OCI-LY7 (cell line): Measurements from ENCODE around the gene ADH1B. TPM values are rescaled to one million over a fixed set of nuclear protein-coding genes. Genes with fewer than 3 reads are reported as not detected.
"Not testable (repeated sequence)": the region's sequence is repeated elsewhere in the genome, so short reads cannot be mapped to it uniquely, and the experiment has no call there.

Source experiments
- Bru-seq: library from RNA; stranded (reverse); fragments of 400-500 nt; gene quantifications from one replicate; lab custom pipeline; 2021; lab: Mats Ljungman, UMichigan
- BruChase-seq, 2 experiments: library from RNA; stranded (reverse); fragments of 400-500 nt; gene quantifications; one replicate each; lab custom pipeline; 2021; lab: Mats Ljungman, UMichigan
- BruUV-seq: library from RNA; stranded (reverse); fragments of 400-500 nt; replicated peaks from 2 replicates; lab custom pipeline; 2021; lab: Mats Ljungman, UMichigan
- CTCF ChIA-PET: fragments of 300-600 bp; sonication (Branson Sonifier 250); formaldehyde crosslinking; loops from one replicate; lab custom pipeline; 2022; ENCODE audit warnings: antibody characterized with exemption; ENCODE audit not compliant: unreplicated experiment; lab: Charles Lee
- POLR2A ChIA-PET: fragments of 300-600 bp; sonication (Branson Sonifier 250); formaldehyde crosslinking; loops from one replicate; lab custom pipeline; 2022; ENCODE audit warnings: antibody characterized with exemption; lab: Charles Lee
- DNase-seq: peaks from one replicate; pipeline ENCODE4 v3.0.0-alpha.2; 2015; ENCODE audit warnings: low spot score
- H2AFZ ChIP-seq: fragments of 200-600 bp; sonication (generic), shearing (Covaris generic); 2 replicates; pipeline ENCODE4 v1.6.1; 2014; ENCODE audit warnings: mild to moderate bottlenecking, antibody characterized with exemption, low read length, moderate library complexity
- H3K27ac ChIP-seq: fragments of 200-600 bp; sonication (generic); 2 replicates; pipeline ENCODE4 v1.5.1; 2014; ENCODE audit warnings: mixed run types, low read depth, mild to moderate bottlenecking, moderate library complexity, low read length, inconsistent platforms; ENCODE audit not compliant: poor library complexity, severe bottlenecking
- H3K36me3 ChIP-seq: fragments of 200-600 bp; sonication (generic); 2 replicates; pipeline ENCODE4 v1.6.1; 2014; ENCODE audit warnings: mild to moderate bottlenecking, antibody characterized with exemption, low read length, moderate library complexity, mixed read lengths; ENCODE audit not compliant: insufficient read depth
- H3K4me1 ChIP-seq: fragments of 200-600 bp; sonication (generic); 2 replicates; pipeline ENCODE4 v1.5.1; 2014; ENCODE audit warnings: mild to moderate bottlenecking, low read length; ENCODE audit not compliant: insufficient read depth, poor library complexity, severe bottlenecking
- H3K4me2 ChIP-seq: fragments of 200-600 bp; sonication (generic); 2 replicates; pipeline ENCODE4 v1.6.1; 2014; ENCODE audit warnings: mild to moderate bottlenecking, low read length
- H3K4me3 ChIP-seq: fragments of 200-600 bp; sonication (generic); 2 replicates; pipeline ENCODE4 v1.5.1; 2014; ENCODE audit warnings: mild to moderate bottlenecking, low read depth, low read length; ENCODE audit not compliant: poor library complexity, severe bottlenecking
- H3K79me2 ChIP-seq: fragments of 200-600 bp; sonication (generic); 2 replicates; pipeline ENCODE4 v1.6.1; 2016; ENCODE audit warnings: low read depth, mild to moderate bottlenecking, low read length, moderate library complexity, mixed read lengths; ENCODE audit not compliant: insufficient read depth
- H3K9me2 ChIP-seq: fragments of 200-600 bp; sonication (generic); 2 replicates; pipeline ENCODE4 v1.6.1; 2016; ENCODE audit warnings: mild to moderate bottlenecking, low read length, mixed read lengths; ENCODE audit not compliant: insufficient read depth
- H3K9me3 ChIP-seq: fragments of 200-600 bp; sonication (generic); 2 replicates; pipeline ENCODE4 v1.6.1; 2014; ENCODE audit warnings: mild to moderate bottlenecking, mixed run types, low read length, mixed read lengths
- H4K20me1 ChIP-seq: fragments of 200-600 bp; sonication (generic); 2 replicates; pipeline ENCODE4 v1.6.1; 2014; ENCODE audit warnings: mild to moderate bottlenecking, antibody characterized with exemption, low read length, moderate library complexity, mixed read lengths; ENCODE audit not compliant: insufficient read depth
- EZH2phosphoT487 ChIP-seq: fragments of 200-600 bp; sonication (generic); IDR thresholded peaks from 2 replicates; pipeline ENCODE4 v1.6.1; 2018; ENCODE audit warnings: low read depth, borderline replicate concordance, mild to moderate bottlenecking, mixed run types, antibody characterized with exemption, low read length, moderate library complexity, mixed read lengths
- intact Hi-C: fragments of 100-400 bp; cut with micrococcal nuclease; formaldehyde crosslinking; loops from one replicate; pipeline ENCODE4 v1.10.0; 2022; ENCODE audit not compliant: unreplicated experiment
- long read RNA-seq: library from polyadenylated mRNA; stranded (forward); transcript quantifications from one replicate; pipeline ENCODE4 v2.0.0, GENCODE V29; 2022
- total RNA-seq, 2 experiments: library from RNA; depleted of rRNA in 1 of 2; stranded (reverse); fragments of >200 nt in 1 of 2; shearing (Covaris generic) in 1 of 2; gene quantifications; 2 replicates each; pipeline ENCODE4 v1.2.3, GENCODE V29; 2014 to 2022
- TF ChIP-seq, protein P1 (sequence below): fragments of 200-600 bp; sonication (generic); conservative IDR thresholded peaks from 2 replicates; pipeline ENCODE4 v1.5.1; 2014; ENCODE audit warnings: mild to moderate bottlenecking, antibody characterized with exemption, low read length, moderate library complexity, mixed read lengths

The ADH1B gene
- total RNA-seq (2014; rRNA removed; shearing (Covaris generic)), result not detected in 2 replicates
- total RNA-seq (2022), result not detected in 2 replicates
- not detected for Bru-seq, nascent RNA
- BruChase-seq, experiment 1, labeled RNA remaining after a 6-hour chase, result not detected
- BruChase-seq, experiment 2, labeled RNA remaining after a 2-hour chase, result not detected
- long read RNA-seq, result 0 reads

GRCh38 chr4:99321241-99322191 is at the start of gene ADH1B:
Gene ADH1B, minus strand, starts transcription at chr4:99321401. Its CDS starts 70 bp downstream, at chr4:99321331.
- H3K9me2 ChIP-seq, result no peaks in the 10 kb centered on the region
- H3K4me2 ChIP-seq, result no peak within 1 kb of the TSS
- no peaks in the 10 kb centered on the region for H3K79me2 ChIP-seq
- H3K36me3 ChIP-seq, result no peaks in the 10 kb centered on the region
- no peaks in the 10 kb centered on the region for H3K9me3 ChIP-seq
- POLR2A ChIA-PET, result interaction anchor here (0.6 kb wide), 1 partner anchor 652 kb away, joined by 3 read pairs; no protein-coding TSS in a partner anchor
- H3K27ac ChIP-seq, result no peak within 1 kb of the TSS
- no peaks in the 10 kb centered on the region for H4K20me1 ChIP-seq
- H2AFZ ChIP-seq, result no peak within 1 kb of the TSS
- intact Hi-C loops, result no loop called here
- no TSS peak for BruUV-seq
- no peak for DNase-seq
- no peak within 1 kb of the TSS for H3K4me3 ChIP-seq
- no peak for TF ChIP-seq EZH2phosphoT487
- TF ChIP-seq, protein P1, sequence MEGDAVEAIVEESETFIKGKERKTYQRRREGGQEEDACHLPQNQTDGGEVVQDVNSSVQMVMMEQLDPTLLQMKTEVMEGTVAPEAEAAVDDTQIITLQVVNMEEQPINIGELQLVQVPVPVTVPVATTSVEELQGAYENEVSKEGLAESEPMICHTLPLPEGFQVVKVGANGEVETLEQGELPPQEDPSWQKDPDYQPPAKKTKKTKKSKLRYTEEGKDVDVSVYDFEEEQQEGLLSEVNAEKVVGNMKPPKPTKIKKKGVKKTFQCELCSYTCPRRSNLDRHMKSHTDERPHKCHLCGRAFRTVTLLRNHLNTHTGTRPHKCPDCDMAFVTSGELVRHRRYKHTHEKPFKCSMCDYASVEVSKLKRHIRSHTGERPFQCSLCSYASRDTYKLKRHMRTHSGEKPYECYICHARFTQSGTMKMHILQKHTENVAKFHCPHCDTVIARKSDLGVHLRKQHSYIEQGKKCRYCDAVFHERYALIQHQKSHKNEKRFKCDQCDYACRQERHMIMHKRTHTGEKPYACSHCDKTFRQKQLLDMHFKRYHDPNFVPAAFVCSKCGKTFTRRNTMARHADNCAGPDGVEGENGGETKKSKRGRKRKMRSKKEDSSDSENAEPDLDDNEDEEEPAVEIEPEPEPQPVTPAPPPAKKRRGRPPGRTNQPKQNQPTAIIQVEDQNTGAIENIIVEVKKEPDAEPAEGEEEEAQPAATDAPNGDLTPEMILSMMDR, result no peak
- CTCF ChIA-PET, result interaction anchor here (0.6 kb wide), 1 partner anchor 867 kb away, joined by 3 read pairs; no protein-coding TSS in a partner anchor
- no peaks in the 10 kb centered on the region for H3K4me1 ChIP-seq

DNA sequence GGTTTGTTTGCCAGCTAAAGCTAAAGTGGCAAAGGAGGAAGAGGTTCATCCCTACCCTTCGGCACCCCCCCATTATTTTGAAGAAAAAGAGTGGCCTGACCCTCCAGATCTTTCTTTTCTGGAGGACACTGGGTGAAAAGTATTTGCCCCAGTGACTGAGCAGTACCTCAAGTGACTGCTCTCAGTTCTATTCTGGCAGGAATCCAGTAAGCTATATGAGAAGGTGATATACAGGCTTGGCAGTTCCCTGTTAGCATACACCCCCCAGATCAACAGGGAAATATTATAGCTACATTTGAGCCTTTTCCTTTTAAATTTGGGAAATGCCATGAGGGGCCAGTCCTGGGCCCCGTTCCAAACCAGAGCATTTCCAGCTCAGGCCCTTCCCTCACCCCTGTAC is 46.6 kb upstream of the ADH1B start:
- intact Hi-C loops, POLR2A ChIA-PET, DNase-seq, H3K27ac ChIP-seq, H3K4me3 ChIP-seq, H3K79me2 ChIP-seq, H3K9me2 ChIP-seq, H4K20me1 ChIP-seq, H3K4me1 ChIP-seq, H3K4me2 ChIP-seq, CTCF ChIA-PET, BruUV-seq, H3K9me3 ChIP-seq, H3K36me3 ChIP-seq, H2AFZ ChIP-seq: not testable (repeated sequence)

- no peaks in the 10 kb centered on the region for H3K9me2 ChIP-seq
- TF ChIP-seq EZH2phosphoT487, result no peak
- TF ChIP-seq, protein P1, result no peak
- no peaks in the 10 kb centered on the region for H3K79me2 ChIP-seq
- intact Hi-C loops, result no loop called here
- no peaks in the 10 kb centered on the region for H3K4me1 ChIP-seq
- POLR2A ChIA-PET, result no interaction called here
- no peak overlapping the region for H2AFZ ChIP-seq
- CTCF ChIA-PET, result no interaction called here
- no peak for DNase-seq
- H3K4me2 ChIP-seq, result no peak overlapping the region
- H3K36me3 ChIP-seq, result no peaks in the 10 kb centered on the region
- H3K4me3 ChIP-seq, result no peak overlapping the region
- no peaks in the 10 kb centered on the region for H4K20me1 ChIP-seq
- BruUV-seq, result no TSS peak
- H3K27ac ChIP-seq, result no peak overlapping the region
- H3K9me3 ChIP-seq, result no peaks in the 10 kb centered on the region
These were observed 45.3 kb upstream of the ADH1B start for GRCh38 chr4:99366491-99366890.
